Vagina (tissue), 2 donors: Measurements from ENCODE around the gene NAA30. TPM values are rescaled to one million over a fixed set of nuclear protein-coding genes. Genes with fewer than 3 reads are reported as not detected.

Experiments
- DNase-seq, 2 donors: peaks; one replicate each; pipeline ENCODE4 v3.0.0-alpha.2; 2017; ENCODE audit errors: extremely low spot score in 2 of 2
- H3K27ac ChIP-seq: fragments of 200-600 bp; sonication (generic); one replicate; pipeline ENCODE4 v1.5.1; 2019
- H3K27me3 ChIP-seq: fragments of 200-600 bp; sonication (generic); one replicate; pipeline ENCODE4 v1.5.1; 2019
- H3K36me3 ChIP-seq, 2 donors: fragments of 200-600 bp; sonication (generic); one replicate each; pipeline ENCODE4 v1.5.1; 2017 to 2019
- H3K4me1 ChIP-seq: fragments of 200-600 bp; sonication (generic); one replicate; pipeline ENCODE4 v1.5.1; 2019
- H3K4me3 ChIP-seq, 2 donors: fragments of 200-600 bp; sonication (generic); 1 replicate in 1 of 2; 2 replicates in 1 of 2; pipeline ENCODE4 v1.5.1; 2016 to 2019
- H3K9me3 ChIP-seq: fragments of 200-600 bp; sonication (generic); one replicate; pipeline ENCODE4 v1.5.1; 2019
- CTCF ChIP-seq, 3 experiments: fragments of 450-650 bp in 2 of 3; fragments of 200-600 bp in 1 of 3; sonication (generic) in 1 of 3; IDR thresholded peaks; one replicate each; pipeline ENCODE4 v1.5.1; 2017 to 2019; ENCODE audit warnings: antibody characterized with exemption in 3 of 3, mild to moderate bottlenecking in 2 of 3, moderate library complexity in 2 of 3
- POLR2A ChIP-seq, 2 donors: fragments of 450-650 bp; IDR thresholded peaks; one replicate each; pipeline ENCODE4 v1.6.1; 2017; ENCODE audit warnings: antibody characterized with exemption in 2 of 2, mild to moderate bottlenecking in 2 of 2, moderate library complexity in 2 of 2
- POLR2AphosphoS5 ChIP-seq, 2 donors: sonication (generic); formaldehyde crosslinking; IDR thresholded peaks; one replicate each; pipeline ENCODE4 v1.9.0; 2017; ENCODE audit warnings: antibody characterized with exemption in 2 of 2, mild to moderate bottlenecking in 2 of 2, low read depth in 1 of 2; ENCODE audit not compliant: insufficient read depth in 1 of 2
- intact Hi-C: fragments of 100-400 bp; cut with DNase I; formaldehyde crosslinking; loops from one replicate; pipeline ENCODE4 v1.15.1; 2023
- total RNA-seq: library from RNA; depleted of rRNA; stranded (reverse); fragments of >200 nt; gene quantifications from one replicate; pipeline ENCODE4 v1.2.3, GENCODE V29; 2016

Gene NAA30
- total RNA-seq, 1 donor from 2014 or later = 14.0 TPM

GRCh38 chr14:57417228-57417627 is 26.8 kb downstream of the NAA30 start:
- Histone ChIP-seq H3K27ac (no peak overlapping the region), H3K9me3 (no peaks in the 10 kb centered on the region), H3K27me3 (no peaks in the 10 kb centered on the region), H3K4me3 (no peak overlapping the region), H3K4me1 (no peaks in the 10 kb centered on the region), H3K36me3 (no peaks in the 10 kb centered on the region)
- DNase-seq = no peak
- intact Hi-C loops = no loop called here
- no peak for TF ChIP-seq POLR2A (IDR thresholded peaks at IDR 0.05)
- no peak for TF ChIP-seq POLR2AphosphoS5 (IDR thresholded peaks at IDR 0.05; ENCODE audit: insufficient read depth in 1 of 2, low read depth in 1 of 2)
- no peak for TF ChIP-seq CTCF (IDR thresholded peaks at IDR 0.05)

GRCh38 chr14:57418999-57419398 is 28.6 kb downstream of the NAA30 start:
- H3K4me3 ChIP-seq = no peak overlapping the region
- H3K4me1 ChIP-seq = no peaks in the 10 kb centered on the region
- H3K27ac ChIP-seq = no peak overlapping the region
- no peak for DNase-seq
- H3K36me3 ChIP-seq = no peaks in the 10 kb centered on the region
- no peaks in the 10 kb centered on the region for H3K27me3 ChIP-seq
- no peak for TF ChIP-seq POLR2AphosphoS5 (IDR thresholded peaks at IDR 0.05; ENCODE audit: insufficient read depth in 1 of 2, low read depth in 1 of 2)
- TF ChIP-seq CTCF (IDR thresholded peaks at IDR 0.05) = no peak
- TF ChIP-seq POLR2A (IDR thresholded peaks at IDR 0.05) = no peak
- H3K9me3 ChIP-seq = no peaks in the 10 kb centered on the region
- intact Hi-C loops = no loop called here

- TF ChIP-seq POLR2A (IDR thresholded peaks at IDR 0.05) (no peak), CTCF (IDR thresholded peaks at IDR 0.05) (no peak), POLR2AphosphoS5 (IDR thresholded peaks at IDR 0.05; ENCODE audit: insufficient read depth in 1 of 2, low read depth in 1 of 2) (no peak)
- H3K27me3 ChIP-seq = no peaks in the 10 kb centered on the region
- H3K9me3 ChIP-seq = no peaks in the 10 kb centered on the region
- H3K4me1 ChIP-seq = no peaks in the 10 kb centered on the region
- no peak overlapping the region for H3K4me3 ChIP-seq
- no peak overlapping the region for H3K27ac ChIP-seq
- H3K36me3 ChIP-seq = no peaks in the 10 kb centered on the region
- intact Hi-C loops = no loop called here
- DNase-seq = no peak
Observed at GRCh38 chr14:57420033-57420432, 29.6 kb downstream of the NAA30 start.

- no peak for TF ChIP-seq CTCF (IDR thresholded peaks at IDR 0.05)
- TF ChIP-seq POLR2A (IDR thresholded peaks at IDR 0.05) = no peak
- TF ChIP-seq POLR2AphosphoS5 (IDR thresholded peaks at IDR 0.05; ENCODE audit: insufficient read depth in 1 of 2, low read depth in 1 of 2) = no peak
- no peak overlapping the region for H3K27ac ChIP-seq
- no peaks in the 10 kb centered on the region for H3K4me1 ChIP-seq
- no peaks in the 10 kb centered on the region for H3K27me3 ChIP-seq
- DNase-seq = no peak
- no peak overlapping the region for H3K4me3 ChIP-seq
- intact Hi-C loops = no loop called here
- no peaks in the 10 kb centered on the region for H3K9me3 ChIP-seq
- H3K36me3 ChIP-seq = no peaks in the 10 kb centered on the region
Observed at GRCh38 chr14:57420986-57421385, 30.6 kb downstream of the NAA30 start.

- Histone ChIP-seq H3K36me3 (no peaks in the 10 kb centered on the region), H3K9me3 (no peaks in the 10 kb centered on the region), H3K27ac (no peak overlapping the region), H3K4me1 (no peaks in the 10 kb centered on the region), H3K4me3 (no peak overlapping the region), H3K27me3 (no peaks in the 10 kb centered on the region)
- intact Hi-C loops = no loop called here
- no peak for DNase-seq
- TF ChIP-seq POLR2A (IDR thresholded peaks at IDR 0.05) (no peak), POLR2AphosphoS5 (IDR thresholded peaks at IDR 0.05; ENCODE audit: insufficient read depth in 1 of 2, low read depth in 1 of 2) (no peak), CTCF (IDR thresholded peaks at IDR 0.05) (no peak)
Observed at GRCh38 chr14:57435923-57436322, 45.5 kb downstream of the NAA30 start.
